Thoracic aorta (tissue), 2 donors: Measurements from ENCODE around the gene PIK3C2G. TPM values are rescaled to one million over a fixed set of nuclear protein-coding genes. Genes with fewer than 3 reads are reported as not detected.

Experiments used
- ATAC-seq: fragments of 150-250 bp; one replicate; pipeline ENCODE4 v1.8.0; 2017; ENCODE audit warnings: low read depth; ENCODE audit not compliant: insufficient number of reproducible peaks, low FRiP score
- DNase-seq: peaks from one replicate; pipeline ENCODE4 v3.0.0-alpha.2; 2020; ENCODE audit warnings: low spot score
- H3K27ac ChIP-seq, 2 donors: fragments of 200-600 bp; sonication (generic); 1 replicate in 1 of 2; 2 replicates in 1 of 2; pipeline ENCODE4 v1.5.1; 2016; ENCODE audit warnings: mild to moderate bottlenecking in 2 of 2, moderate library complexity in 2 of 2
- H3K27me3 ChIP-seq: fragments of 200-600 bp; sonication (generic); replicated peaks from 2 replicates; pipeline ENCODE4 v1.6.0; 2016; ENCODE audit warnings: mild to moderate bottlenecking; ENCODE audit not compliant: insufficient read depth
- H3K36me3 ChIP-seq: fragments of 200-600 bp; sonication (generic); one replicate; pipeline ENCODE4 v1.5.1; 2016
- H3K4me1 ChIP-seq, 2 donors: fragments of 200-600 bp; sonication (generic); 1 replicate in 1 of 2; 2 replicates in 1 of 2; pipeline versions ENCODE4 v1.5.1 to v1.6.0; 2016; ENCODE audit warnings: low read depth in 2 of 2, mild to moderate bottlenecking in 1 of 2; ENCODE audit not compliant: control insufficient read depth in 1 of 2
- H3K4me3 ChIP-seq: fragments of 200-600 bp; sonication (generic); 2 replicates; pipeline ENCODE4 v1.5.1; 2016; ENCODE audit warnings: mild to moderate bottlenecking
- H3K9me3 ChIP-seq: fragments of 200-600 bp; sonication (generic); 2 replicates; pipeline ENCODE4 v1.5.1; 2016
- total RNA-seq, 2 donors: library from RNA; depleted of rRNA; stranded (reverse); fragments of >200 nt; gene quantifications; one replicate each; pipeline versions ENCODE4 v1.1.0 to v1.2.3, GENCODE V29; 2016
- TF ChIP-seq, protein P1 (sequence below): fragments of 200-600 bp; sonication (generic); IDR thresholded peaks from one replicate; pipeline ENCODE4 v1.5.1; 2019; ENCODE audit warnings: antibody characterized with exemption

PIK3C2G gene
- total RNA-seq, 2 donors from 2014 or later: not detected

DNA sequence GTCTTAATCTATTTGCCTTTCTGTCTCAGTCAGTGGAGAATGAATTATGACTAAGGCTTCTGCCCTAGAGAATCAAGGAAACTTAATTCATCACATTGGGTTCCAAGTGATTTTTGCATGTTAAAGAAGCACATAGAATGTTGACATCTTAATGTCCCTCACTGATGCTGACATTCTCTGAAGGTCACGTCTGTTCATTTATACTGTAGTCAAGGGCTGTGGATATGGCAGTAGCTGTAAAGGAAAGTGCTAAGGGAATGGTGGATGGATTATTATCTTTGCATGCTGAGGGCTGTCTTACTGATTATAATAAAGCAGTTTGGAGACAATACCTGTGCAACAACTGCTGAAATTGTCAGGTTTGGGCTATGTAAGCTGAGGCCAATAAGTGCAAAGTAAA is 315.3 kb downstream of the PIK3C2G start:
- Histone ChIP-seq H3K4me1 (no peaks in the 10 kb centered on the region), H3K4me3 (no peak overlapping the region), H3K27ac (no peak overlapping the region), H3K27me3 (no peaks in the 10 kb centered on the region), H3K9me3 (no peaks in the 10 kb centered on the region), H3K36me3 (no peaks in the 10 kb centered on the region)
- no peak for DNase-seq
- TF ChIP-seq, protein P1, sequence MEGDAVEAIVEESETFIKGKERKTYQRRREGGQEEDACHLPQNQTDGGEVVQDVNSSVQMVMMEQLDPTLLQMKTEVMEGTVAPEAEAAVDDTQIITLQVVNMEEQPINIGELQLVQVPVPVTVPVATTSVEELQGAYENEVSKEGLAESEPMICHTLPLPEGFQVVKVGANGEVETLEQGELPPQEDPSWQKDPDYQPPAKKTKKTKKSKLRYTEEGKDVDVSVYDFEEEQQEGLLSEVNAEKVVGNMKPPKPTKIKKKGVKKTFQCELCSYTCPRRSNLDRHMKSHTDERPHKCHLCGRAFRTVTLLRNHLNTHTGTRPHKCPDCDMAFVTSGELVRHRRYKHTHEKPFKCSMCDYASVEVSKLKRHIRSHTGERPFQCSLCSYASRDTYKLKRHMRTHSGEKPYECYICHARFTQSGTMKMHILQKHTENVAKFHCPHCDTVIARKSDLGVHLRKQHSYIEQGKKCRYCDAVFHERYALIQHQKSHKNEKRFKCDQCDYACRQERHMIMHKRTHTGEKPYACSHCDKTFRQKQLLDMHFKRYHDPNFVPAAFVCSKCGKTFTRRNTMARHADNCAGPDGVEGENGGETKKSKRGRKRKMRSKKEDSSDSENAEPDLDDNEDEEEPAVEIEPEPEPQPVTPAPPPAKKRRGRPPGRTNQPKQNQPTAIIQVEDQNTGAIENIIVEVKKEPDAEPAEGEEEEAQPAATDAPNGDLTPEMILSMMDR: no peak
- no peak for ATAC-seq

DNA sequence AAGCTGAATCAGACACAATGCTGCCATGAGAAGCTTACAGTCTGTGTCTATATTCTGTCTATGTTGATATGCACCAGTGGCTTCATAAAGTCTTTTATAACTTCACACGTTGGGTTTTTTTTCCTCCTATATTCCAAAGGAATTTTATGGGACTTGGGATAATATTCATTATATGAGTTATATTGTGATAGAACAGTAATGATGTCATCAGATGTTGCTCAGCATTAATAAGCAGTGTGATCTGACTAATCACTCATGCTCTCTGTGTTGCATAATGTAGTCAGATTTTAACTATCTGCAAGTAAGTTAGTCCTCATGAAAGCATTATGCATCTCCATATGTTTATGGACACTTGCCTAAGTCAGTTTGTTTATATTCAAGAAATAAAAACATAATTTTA is 316.9 kb downstream of the PIK3C2G start:
- Histone ChIP-seq H3K36me3 (no peaks in the 10 kb centered on the region), H3K9me3 (no peaks in the 10 kb centered on the region), H3K4me1 (no peaks in the 10 kb centered on the region), H3K27me3 (no peaks in the 10 kb centered on the region), H3K4me3 (no peak overlapping the region), H3K27ac (no peak overlapping the region)
- TF ChIP-seq, protein P1: no peak
- DNase-seq (no peak), ATAC-seq (no peak)

DNA sequence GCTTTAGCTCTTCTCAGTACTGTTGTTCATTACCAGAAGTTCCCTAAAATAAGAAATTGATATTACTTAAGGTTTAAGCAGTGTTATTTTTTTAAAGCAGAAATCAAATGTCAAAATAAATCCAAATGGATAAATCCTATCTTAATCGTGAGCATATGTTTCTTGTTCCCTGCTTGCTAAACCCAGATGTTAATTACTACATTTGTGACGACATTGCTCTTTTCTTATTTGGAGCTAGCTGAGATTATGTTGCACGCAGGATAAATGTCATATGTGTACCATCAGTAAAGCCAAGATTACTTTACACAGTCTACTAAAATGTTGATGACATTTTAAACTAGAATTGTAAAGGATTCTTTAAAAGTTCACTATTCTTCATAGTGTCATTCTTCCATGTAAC is 319.0 kb downstream of the PIK3C2G start:
- Histone ChIP-seq H3K27ac (no peak overlapping the region), H3K36me3 (no peaks in the 10 kb centered on the region), H3K4me3 (no peak overlapping the region), H3K4me1 (no peaks in the 10 kb centered on the region), H3K9me3 (no peaks in the 10 kb centered on the region), H3K27me3 (no peaks in the 10 kb centered on the region)
- no peak for DNase-seq
- ATAC-seq: no peak
- TF ChIP-seq, protein P1: no peak

DNA sequence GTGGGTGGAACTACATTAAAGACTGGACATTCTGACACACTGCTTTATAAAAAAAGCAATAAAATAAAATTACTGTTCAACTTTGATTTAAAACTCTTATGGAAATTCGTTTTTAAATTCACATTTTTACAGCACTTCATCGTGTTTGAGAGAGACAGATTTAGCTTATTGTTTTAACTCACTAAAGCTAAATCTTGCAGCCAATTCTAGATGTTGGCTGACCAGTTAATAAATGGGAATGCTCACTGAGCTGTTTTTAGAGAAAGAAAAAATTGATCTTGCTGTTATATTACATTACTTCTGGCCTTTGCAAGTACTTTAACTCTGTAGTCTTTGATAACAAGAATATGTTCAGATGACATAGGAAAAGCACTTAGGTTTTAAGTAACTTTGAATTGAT is 319.4 kb downstream of the PIK3C2G start:
- H3K4me3 ChIP-seq: no peak overlapping the region

DNA sequence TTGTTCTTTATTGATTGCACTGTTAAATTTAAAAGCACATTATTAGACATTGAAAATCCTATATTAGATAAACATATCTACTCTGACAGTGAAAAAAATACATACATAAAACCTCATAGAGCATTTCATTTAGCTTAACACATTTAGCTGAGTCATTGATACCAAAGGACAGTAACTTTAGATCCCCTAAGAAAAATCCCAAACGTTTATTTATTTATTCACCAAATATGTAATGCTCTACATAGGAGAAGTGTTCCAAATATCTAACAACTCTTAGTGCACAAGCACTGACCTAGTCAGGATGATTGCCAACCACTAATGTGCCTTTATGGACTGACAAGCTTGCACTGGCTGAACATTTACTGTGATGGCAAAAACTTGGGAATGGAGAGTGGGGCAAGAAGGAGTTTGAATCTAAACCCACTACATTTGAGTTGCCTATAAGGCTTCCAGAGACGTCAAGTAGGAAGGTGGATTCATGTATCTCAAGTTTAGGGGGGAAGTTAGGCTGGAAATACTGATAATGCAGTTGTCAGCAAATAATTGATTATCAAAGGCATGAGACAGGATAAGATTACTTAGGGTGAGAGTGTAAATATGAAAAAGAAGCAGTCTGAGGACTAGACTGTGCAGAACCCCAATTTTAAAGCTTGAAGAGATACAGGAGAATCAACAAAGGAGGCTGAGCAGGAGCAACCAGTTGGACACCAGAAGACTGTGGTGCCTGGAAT is 320.1 kb downstream of the PIK3C2G start:
- H3K36me3 ChIP-seq: no peaks in the 10 kb centered on the region
- ATAC-seq (no peak), DNase-seq (no peak)
- no peaks in the 10 kb centered on the region for H3K4me1 ChIP-seq
- TF ChIP-seq, protein P1: no peak
- H3K27ac ChIP-seq: no peak overlapping the region
- H3K9me3 ChIP-seq: no peaks in the 10 kb centered on the region
- no peaks in the 10 kb centered on the region for H3K27me3 ChIP-seq
- no peak overlapping the region for H3K4me3 ChIP-seq

More for the DNA sequence above, 319.4 kb downstream of the PIK3C2G start:
- Histone ChIP-seq H3K27ac (no peak overlapping the region), H3K36me3 (no peaks in the 10 kb centered on the region), H3K9me3 (no peaks in the 10 kb centered on the region), H3K27me3 (no peaks in the 10 kb centered on the region), H3K4me1 (no peaks in the 10 kb centered on the region)
- ATAC-seq (no peak), DNase-seq (no peak)
- TF ChIP-seq, protein P1: no peak
